ENCODE measurements around the gene DPEP2. TPM values are rescaled to one million over a fixed set of nuclear protein-coding genes. Genes with fewer than 3 reads are reported as not detected.

Gene DPEP2
- polyA plus RNA-seq, 3 donors: 117 to 235 (median 124) TPM

- intact Hi-C loops (cut with micrococcal nuclease): no loop called here
- no peak for TF ChIP-seq CTCF (IDR thresholded peaks at IDR 0.05)
- DNase-seq: no peak
- Histone ChIP-seq H2AFZ (ENCODE audit: insufficient read depth, low read depth, low read length, poor library complexity, severe bottlenecking) (no peak overlapping the region), H3K9ac (ENCODE audit: insufficient read depth, low read length, poor library complexity, severe bottlenecking) (no peak overlapping the region), H3K36me3 (replicated peaks in 1 of 2; ENCODE audit: control insufficient read depth in 1 of 2, insufficient read depth in 2 of 2, low read length in 2 of 2) (peaks cover 48 to 67% of the 10 kb centered on the region in 2 donors), H3K27ac (ENCODE audit: low read depth in 1 of 2, low read length in 2 of 2) (no peak overlapping the region), H3K9me3 (replicated peaks in 1 of 2; ENCODE audit: control insufficient read depth in 1 of 2, insufficient read depth in 1 of 2, low read length in 2 of 2) (no peaks in the 10 kb centered on the region), H3K4me3 (replicated peaks in 1 of 3; ENCODE audit: low read depth in 2 of 3, low read length in 3 of 3) (no peak overlapping the region), H3K4me1 (ENCODE audit: control insufficient read depth in 1 of 2, insufficient read depth in 2 of 2, low read length in 2 of 2) (peaks cover 8 to 11% of the 10 kb centered on the region in 2 donors), H3K79me2 (ENCODE audit: insufficient read depth, low read length) (peaks cover 16% of the 10 kb centered on the region), H4K20me1 (ENCODE audit: insufficient read depth, low read length) (peaks cover 40% of the 10 kb centered on the region), H3K27me3 (ENCODE audit: control insufficient read depth in 2 of 2, insufficient read depth in 2 of 2, low read length in 2 of 2) (no peaks in the 10 kb centered on the region), H3K4me2 (replicated peaks; ENCODE audit: extremely low read depth, low read length, poor library complexity, severe bottlenecking) (no peak overlapping the region)
- Mint-ChIP-seq H3K27me3 (ENCODE audit: low read depth in 3 of 3) (no peaks in the 10 kb centered on the region), H3K27ac (no peak overlapping the region), H3K36me3 (peaks cover 59 to 66% of the 10 kb centered on the region in 2 donors), H3K4me1 (peaks cover 13% of the 10 kb centered on the region), H3K4me3 (no peak overlapping the region), H3K9me3 (no peaks in the 10 kb centered on the region)
- WGBS (ENCODE audit: insufficient coverage): 98% methylated on average over 6 of the region's 8 CpGs
These were observed 37.1 kb downstream of the DPEP2 start for GRCh38 chr16:67962135-67962534.

GRCh38 chr16:67961551-67961957 is 37.7 kb downstream of the DPEP2 start:
- Histone ChIP-seq H2AFZ (ENCODE audit: insufficient read depth, low read depth, low read length, poor library complexity, severe bottlenecking) (no peak overlapping the region), H3K27ac (ENCODE audit: low read depth in 1 of 2, low read length in 2 of 2) (no peak overlapping the region), H3K27me3 (ENCODE audit: control insufficient read depth in 2 of 2, insufficient read depth in 2 of 2, low read length in 2 of 2) (no peaks in the 10 kb centered on the region), H3K4me2 (replicated peaks; ENCODE audit: extremely low read depth, low read length, poor library complexity, severe bottlenecking) (no peak overlapping the region), H3K4me1 (ENCODE audit: control insufficient read depth in 1 of 2, insufficient read depth in 2 of 2, low read length in 2 of 2) (peaks cover 2 to 5% of the 10 kb centered on the region in 2 donors), H3K79me2 (ENCODE audit: insufficient read depth, low read length) (peaks cover 12% of the 10 kb centered on the region), H3K9ac (ENCODE audit: insufficient read depth, low read length, poor library complexity, severe bottlenecking) (no peak overlapping the region), H3K4me3 (replicated peaks in 1 of 3; ENCODE audit: low read depth in 2 of 3, low read length in 3 of 3) (no peak overlapping the region), H3K36me3 (replicated peaks in 1 of 2; ENCODE audit: control insufficient read depth in 1 of 2, insufficient read depth in 2 of 2, low read length in 2 of 2) (peaks cover 48 to 67% of the 10 kb centered on the region in 2 donors), H3K9me3 (replicated peaks in 1 of 2; ENCODE audit: control insufficient read depth in 1 of 2, insufficient read depth in 1 of 2, low read length in 2 of 2) (no peaks in the 10 kb centered on the region), H4K20me1 (ENCODE audit: insufficient read depth, low read length) (peaks cover 35% of the 10 kb centered on the region)
- no peak for TF ChIP-seq CTCF (IDR thresholded peaks at IDR 0.05)
- DNase-seq: no peak
- Mint-ChIP-seq H3K4me3 (no peak overlapping the region), H3K9me3 (no peaks in the 10 kb centered on the region), H3K4me1 (peaks cover 7% of the 10 kb centered on the region), H3K36me3 (peaks cover 59 to 66% of the 10 kb centered on the region in 2 donors), H3K27ac (peak overlapping the region in 1 of 7 donors; percentile 68), H3K27me3 (ENCODE audit: low read depth in 3 of 3) (peaks cover 0 to 2% (median 0%) of the 10 kb centered on the region in 3 donors)
- 96% methylated on average over 9 of the region's 13 CpGs for WGBS (ENCODE audit: insufficient coverage)
- intact Hi-C loops (cut with micrococcal nuclease): no loop called here
